GM10847 (cell line): ENCODE results near the gene MYO5A.

Experiments used
- POLR2A ChIP-seq: IDR thresholded peaks from 2 replicates; pipeline ENCODE4 v1.6.1; 2011; ENCODE audit not compliant: insufficient read length; ENCODE audit errors: extremely low read depth

The MYO5A gene

DNA sequence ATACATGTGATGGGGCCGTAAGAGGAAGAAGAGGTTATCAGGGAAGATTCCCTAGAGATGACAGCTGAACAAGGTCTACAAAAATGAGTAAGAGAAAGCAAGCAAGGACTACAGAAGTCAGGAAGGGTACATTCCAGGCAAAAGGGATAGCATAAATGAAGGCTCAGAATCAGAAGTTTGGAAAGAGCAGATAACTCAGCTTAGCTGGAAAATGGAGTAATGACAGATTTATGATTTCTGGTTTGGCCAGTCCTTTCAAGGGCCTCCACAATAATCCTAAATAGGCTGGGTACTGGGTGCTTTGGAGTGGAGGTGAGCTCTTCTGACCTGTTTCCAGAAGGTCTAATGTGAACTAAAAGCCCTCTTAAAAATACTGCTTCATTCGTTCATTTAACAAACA lies 110.7 kb downstream of the MYO5A start:
- TF ChIP-seq POLR2A = no peak

DNA sequence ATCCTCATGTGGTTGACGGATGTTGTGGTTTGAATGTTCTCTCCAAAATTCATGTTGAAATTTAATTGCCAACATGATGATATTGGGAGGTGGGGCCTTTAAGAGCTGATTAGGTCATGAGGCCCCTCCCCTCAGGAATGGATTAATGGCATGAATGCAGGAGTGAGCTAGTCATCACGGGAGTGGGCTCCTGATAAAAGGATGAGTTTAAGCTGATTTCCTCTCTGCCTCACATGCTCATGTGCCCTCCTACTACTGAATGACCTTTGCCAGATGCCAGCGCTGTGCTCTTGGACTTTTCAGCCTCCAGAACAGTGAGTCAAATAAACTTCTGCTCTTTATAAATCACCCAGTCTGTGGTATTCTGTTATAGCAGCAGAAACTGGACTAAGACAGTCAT lies 111.2 kb downstream of the MYO5A start:
- no peak for TF ChIP-seq POLR2A

DNA sequence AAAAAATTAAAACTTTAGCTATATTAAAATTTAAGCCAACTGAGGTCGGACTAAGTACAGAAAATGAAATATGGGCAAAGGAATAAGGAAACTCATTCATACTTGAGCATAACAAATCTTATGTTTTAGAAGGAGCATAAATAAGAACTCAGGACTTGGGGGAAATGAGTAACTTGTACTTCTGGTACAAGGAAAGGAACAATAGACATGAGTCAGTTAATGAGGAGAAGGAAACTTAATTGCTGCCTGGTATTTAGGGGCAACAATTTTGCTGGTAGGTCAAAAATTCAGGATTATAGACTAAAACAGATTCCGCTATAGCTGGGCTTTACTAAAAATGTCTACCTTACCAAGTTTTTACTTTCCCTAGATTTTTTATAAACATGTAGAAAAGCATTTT lies 113.1 kb downstream of the MYO5A start:
- no peak for TF ChIP-seq POLR2A

DNA sequence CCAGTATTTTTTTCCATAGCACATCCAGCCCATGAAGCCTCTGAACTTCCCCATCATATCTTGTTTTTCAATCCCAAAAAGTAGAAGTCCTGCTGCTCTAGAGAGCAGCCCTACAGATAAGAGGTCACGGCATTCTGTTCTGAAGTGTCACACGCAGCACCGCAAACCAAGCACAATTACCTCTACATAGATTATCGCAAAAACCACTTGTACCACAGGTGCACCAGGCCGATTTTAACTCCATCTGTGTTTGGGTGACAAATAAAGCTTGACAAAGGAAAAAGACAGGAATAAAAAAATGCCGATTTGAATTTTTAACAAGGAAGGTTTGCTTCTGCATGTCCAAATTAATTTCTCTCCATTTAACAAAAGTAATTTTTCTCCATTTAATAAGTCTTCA lies 113.7 kb downstream of the MYO5A start:
- no peak for TF ChIP-seq POLR2A

DNA sequence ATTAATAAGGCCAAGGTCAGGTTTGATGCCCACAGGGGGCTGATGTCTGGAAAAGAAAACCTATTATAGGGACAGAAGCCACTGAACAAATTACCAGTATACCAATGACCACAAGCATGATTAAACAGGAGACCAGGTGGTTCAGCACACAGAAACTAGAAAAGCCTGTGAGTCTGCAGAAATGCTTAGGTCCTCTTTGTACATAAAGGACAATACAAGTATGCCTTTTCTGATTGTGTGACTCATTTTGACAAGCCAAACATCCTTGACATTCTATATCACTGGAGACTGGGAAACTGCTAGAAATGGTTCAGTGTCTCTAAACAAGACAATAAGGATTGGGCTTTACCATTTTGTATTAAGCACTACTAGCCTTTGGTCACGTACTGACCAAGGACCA lies 119.9 kb downstream of the MYO5A start:
- TF ChIP-seq POLR2A = no peak

DNA sequence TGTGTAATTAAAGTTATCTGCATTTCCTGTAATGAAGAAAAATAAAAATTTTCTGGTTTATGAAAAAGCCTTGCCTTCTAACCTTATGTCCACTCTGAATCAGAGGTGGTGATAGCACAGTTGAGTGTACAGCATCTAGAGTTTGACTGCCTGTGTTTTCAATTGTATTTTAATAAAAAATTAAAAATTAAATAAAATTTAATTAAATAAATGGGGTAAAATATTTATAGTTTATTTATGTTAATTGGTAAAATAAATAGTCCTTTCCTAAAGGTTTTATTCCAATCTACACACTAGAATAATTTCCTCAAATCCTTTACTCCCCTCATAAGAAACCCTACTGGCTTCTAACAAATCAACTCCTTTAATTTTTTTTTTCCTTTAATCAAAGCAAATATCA lies 121.3 kb downstream of the MYO5A start:
- no peak for TF ChIP-seq POLR2A

DNA sequence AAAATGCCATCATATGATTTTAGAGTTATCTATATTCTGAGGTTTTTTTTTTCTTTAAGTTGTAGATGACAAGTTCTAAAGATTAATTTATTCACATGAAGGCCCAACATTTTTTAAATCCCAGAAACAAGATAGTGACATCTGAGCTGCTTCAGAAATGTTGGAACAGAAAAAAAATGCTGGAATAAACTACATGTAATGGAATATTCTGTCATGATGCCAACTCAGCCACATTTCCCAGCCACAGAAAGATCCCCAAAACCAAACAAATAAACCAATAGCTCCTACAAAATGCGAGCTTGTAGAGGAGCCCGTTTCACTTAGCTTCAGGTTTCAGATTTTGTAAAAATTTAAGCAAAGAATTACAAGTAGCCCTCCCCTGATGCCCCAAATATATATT lies 122.1 kb downstream of the MYO5A start:
- TF ChIP-seq POLR2A = no peak

DNA sequence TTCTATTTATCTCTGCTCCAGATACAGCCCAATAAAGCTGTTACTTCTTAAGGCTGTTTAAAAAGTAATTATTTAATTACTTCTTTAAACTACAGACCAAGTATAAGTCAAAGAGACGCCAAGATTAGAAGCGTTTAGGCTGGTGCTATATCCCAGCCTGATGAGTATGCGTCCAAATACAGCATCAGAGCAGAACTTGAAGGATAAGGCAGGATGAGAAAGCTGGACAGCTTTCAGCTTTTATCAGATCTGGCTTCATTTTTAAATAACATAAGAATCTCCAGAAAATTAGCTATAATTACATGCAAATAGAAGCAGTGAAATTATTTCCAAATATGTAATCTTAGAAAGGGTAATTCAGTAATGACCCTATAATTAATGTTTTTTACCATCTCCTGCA lies 122.8 kb downstream of the MYO5A start:
- no peak for TF ChIP-seq POLR2A

DNA sequence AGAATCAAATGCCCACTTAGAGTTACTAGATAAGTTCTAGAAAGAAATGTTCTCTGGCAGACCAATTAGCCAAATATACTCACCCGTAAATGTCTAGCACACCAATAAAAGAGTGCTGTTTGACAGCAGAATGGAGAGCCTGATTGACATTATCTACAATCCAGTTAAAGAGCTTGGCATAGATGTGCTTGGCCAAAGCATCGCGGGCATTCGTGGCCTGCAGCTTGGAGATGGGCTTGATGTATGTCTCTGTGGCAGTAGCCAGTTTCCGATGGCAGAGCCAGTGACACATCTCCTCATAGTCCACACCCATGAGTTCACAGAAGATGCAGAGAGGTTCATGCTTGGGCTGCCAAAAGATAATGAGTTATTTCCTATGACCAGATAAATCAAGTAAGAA lies 131.6 kb downstream of the MYO5A start:
- no peak for TF ChIP-seq POLR2A

DNA sequence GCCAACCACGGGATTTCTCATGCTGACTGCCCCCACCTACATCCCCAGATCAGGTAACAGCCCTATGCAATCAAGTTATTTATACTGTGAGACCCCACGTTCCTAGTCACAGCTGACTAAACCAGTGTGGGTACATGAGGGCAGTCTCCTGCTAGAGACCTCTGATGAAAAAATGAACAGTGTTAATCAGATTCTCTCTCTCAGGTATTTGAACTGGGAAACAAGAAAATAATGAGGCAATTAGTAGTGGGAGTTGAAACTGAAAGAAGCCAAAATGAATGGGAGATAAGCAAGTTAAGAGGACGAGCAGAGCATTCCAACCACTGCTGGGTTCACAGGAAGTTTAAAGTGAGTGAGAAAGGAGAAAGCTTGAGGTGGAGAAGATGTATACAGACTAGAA lies 134.6 kb downstream of the MYO5A start:
- TF ChIP-seq POLR2A = no peak

DNA sequence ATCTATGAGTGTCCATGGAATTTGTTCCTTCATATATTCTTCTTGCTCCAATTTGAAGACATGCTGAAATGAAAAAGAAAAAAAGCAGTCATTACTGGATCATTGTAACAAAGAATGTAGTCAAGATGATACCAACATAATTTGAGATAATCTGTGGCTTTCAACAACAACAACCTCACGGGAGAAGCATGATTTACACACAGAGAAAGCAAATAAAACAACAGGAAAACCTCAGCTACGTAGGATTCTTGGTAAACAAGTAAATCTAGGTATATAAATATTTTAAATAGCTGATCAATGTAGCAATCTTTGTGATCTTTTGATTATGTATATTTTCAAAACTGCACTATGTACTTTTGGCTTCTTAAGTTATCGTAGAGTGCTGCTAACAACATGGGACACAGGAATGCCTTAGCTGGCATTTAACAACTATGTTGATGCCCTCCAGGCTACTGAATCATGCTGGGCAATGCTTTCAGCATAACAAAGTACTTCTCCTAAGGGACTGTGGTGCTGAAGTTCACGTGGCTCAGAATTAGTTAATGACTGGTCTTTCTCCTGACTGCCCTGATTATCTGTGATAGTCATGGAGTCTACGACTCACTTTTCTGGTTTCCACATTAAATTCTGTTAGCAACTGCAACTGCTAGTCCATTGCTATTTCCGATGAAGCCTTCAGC lies 136.5 kb downstream of the MYO5A start:
- TF ChIP-seq POLR2A = no peak

DNA sequence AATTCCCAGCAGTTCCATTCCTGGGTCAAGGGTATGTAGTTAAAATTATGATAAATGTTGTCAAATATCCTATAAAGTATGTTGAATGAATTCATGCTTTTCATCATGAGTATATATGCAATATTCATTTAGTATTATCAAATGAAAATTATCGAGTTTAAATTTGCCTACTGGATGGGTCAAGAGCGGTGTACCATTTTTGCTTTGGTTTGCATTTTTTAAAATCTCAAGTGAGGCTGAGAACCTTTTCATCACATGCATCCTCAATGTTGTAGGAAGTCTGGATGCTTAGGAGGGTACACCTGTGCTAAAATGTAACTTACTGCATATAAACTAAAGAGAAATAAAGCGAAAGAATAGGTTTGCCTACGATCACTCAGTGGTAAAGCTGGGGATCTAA lies 137.6 kb downstream of the MYO5A start:
- no peak for TF ChIP-seq POLR2A

DNA sequence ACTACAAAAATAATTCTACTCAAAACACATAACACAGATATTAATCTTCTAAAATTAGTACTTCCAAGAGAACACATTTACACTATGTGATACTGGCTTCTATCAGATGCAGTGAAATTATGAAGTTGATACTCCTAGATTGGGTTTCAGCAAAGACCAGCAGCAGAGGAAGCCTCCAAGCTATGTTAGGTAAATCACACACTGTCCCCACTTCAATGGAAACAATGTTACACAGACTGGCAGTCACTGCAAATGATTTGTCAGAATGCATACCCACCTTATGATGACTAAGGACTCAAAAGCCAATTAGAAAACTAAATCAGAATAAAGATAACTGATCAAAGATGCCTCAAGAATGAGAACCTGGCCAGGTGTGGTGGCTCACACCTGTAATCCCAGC lies 143.0 kb downstream of the MYO5A start:
- TF ChIP-seq POLR2A = no peak

DNA sequence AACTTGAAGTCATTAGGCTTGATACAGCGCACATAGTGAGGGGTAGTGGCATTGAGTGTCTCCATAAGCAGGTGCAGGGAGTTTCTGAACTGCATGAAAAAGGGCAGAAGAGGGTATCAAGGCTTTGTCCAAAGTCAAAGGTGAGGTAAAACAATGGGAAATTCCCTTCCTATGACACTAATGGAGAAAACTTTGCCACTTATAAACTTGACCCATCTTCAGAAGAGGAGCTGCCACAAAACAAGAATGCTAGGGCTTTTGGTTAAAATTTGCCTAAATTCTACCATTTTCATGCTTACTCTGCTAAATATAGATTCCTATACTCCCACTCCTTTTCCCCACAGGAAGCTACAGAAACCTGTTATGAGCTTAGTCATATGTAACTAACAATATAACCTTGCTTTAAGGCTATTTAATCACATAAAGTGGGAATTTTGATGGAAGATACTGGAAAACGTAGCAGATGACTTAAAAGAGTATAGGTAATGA lies 145.5 kb downstream of the MYO5A start:
- no peak for TF ChIP-seq POLR2A

DNA sequence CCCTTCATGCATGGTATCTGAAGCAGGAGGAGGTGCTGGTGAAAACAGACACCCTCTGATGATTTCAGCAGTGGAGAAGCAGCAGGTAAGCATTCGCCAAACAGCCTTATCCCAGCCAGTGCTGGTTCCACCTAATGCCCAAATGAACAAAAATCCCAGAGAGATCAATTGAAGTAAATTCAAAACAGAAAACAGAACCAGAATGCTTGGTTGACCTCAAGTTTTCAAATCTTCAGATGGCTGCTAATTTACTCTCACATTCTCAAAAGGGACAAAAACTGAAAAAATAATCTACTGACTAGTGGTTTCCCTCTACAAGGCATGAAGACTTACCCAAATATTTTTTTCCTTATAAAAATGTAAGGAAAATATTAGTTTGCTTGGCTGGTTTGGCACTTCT lies 146.0 kb downstream of the MYO5A start:
- no peak for TF ChIP-seq POLR2A

DNA sequence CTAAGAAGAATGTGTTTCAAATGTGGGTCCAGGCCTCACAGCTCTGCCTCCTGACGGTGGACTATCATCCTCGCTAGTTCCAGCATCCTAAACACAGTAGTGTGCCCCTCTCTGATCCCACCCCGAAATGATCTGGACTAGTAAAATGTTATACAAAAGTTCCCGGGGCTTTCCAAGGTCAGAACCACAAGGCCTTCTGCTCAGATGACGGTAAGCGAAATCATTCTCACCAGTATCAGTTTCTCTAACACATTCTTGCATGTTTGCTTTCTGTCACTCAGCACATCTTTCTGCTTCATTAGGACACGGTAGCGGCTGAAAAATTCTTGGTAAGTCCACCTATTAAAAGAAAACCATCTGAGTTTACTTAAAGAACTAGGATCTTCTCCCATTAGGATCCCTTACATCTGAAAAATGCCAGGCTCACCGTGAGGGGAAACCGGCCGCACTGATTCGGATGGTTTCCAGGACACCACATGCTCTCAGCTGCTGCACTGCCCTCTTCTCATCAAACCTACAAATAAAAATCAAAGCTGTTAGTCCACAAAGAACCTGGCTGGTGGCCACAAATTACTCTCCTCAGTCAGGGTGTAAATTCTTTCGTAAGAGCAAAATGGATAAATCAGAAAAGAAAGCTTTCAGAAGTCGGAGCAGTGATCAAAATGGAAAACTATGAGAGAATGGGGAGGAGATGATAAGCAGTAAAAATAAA lies 149.1 kb downstream of the MYO5A start:
- TF ChIP-seq POLR2A = no peak

DNA sequence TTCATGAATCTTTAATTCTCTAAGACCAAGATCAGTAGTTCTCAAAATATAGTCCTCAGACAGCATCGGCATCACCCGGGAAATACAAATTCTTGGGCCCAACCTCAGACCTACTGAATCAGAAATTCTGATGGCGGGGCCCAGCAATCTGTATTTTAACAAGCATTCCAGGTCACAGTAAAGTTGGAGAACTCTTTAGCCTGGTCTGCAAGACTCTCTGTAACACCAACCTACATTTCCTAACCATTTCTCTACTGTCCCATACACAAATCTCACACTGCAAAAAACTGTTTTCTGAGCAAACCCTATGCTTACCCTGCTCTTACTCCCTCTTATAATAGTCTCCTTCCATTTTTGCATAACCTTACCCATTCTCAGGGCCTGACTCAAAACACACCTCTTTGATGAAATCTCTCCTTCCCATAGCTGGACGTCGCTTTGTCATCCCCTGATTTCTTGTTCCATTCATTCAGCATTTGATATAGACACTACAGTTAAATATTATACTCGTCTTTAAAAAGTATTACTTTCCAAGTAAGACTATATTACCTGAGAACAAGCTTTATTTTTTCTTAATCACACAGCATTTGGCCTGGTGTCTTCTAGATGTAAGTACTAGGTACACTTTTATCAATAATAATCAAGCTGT lies 149.8 kb downstream of the MYO5A start:
- no peak for TF ChIP-seq POLR2A

DNA sequence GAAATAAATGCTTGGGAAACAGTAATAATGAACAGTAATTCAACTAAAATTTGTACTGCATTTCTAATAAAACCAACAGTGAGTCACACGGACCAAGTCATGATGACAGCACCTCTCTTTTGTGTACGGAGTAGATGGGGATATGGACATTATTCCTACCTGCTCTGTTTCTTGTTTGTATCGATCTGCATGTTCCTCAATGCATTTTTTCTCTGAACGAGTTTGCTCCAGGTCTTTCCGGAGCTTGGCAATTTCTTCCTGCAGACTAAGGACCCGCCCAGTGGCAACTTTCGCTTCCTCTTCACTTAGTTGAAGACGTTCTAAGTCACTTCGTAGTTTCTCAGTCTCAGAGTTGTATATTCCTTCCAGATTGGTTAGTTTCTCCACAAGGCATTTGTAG lies 158.7 kb downstream of the MYO5A start:
- no peak for TF ChIP-seq POLR2A
